Neural progenitor cell (in vitro differentiated cells): ENCODE results near the gene RBM10. TPM values are rescaled to one million over a fixed set of nuclear protein-coding genes. Genes with fewer than 3 reads are reported as not detected.

Source experiments
- DNase-seq: peaks from one replicate; pipeline ENCODE4 v3.0.0-alpha.2; 2016; ENCODE audit warnings: low spot score
- H2AFZ ChIP-seq: fragments of 200-600 bp; sonication (generic); replicated peaks from 2 replicates; pipeline ENCODE4 v1.6.1; 2016; ENCODE audit warnings: antibody characterized with exemption
- H3F3A ChIP-seq: fragments of 200-600 bp; sonication (generic); 2 replicates; pipeline ENCODE4 v1.6.1; 2016; ENCODE audit warnings: antibody characterized with exemption, low read depth
- H3K27ac ChIP-seq: fragments of 200-600 bp; sonication (generic); 2 replicates; pipeline ENCODE4 v1.5.1; 2016; ENCODE audit warnings: mild to moderate bottlenecking
- H3K27me3 ChIP-seq: fragments of 200-600 bp; sonication (generic); 2 replicates; pipeline ENCODE4 v1.6.1; 2016; ENCODE audit warnings: mild to moderate bottlenecking, moderate library complexity
- H3K36me3 ChIP-seq: fragments of 200-600 bp; sonication (generic); 2 replicates; pipeline ENCODE4 v1.5.1; 2016
- H3K4me1 ChIP-seq: fragments of 200-600 bp; sonication (generic); 2 replicates; pipeline ENCODE4 v1.6.1; 2016; ENCODE audit warnings: mixed run types
- H3K4me2 ChIP-seq: fragments of 200-600 bp; sonication (generic); 2 replicates; pipeline ENCODE4 v1.6.1; 2016
- H3K4me3 ChIP-seq: fragments of 200-600 bp; sonication (generic); 2 replicates; pipeline ENCODE4 v1.5.1; 2016
- H3K79me2 ChIP-seq: fragments of 200-600 bp; sonication (generic); 2 replicates; pipeline ENCODE4 v1.6.1; 2016; ENCODE audit warnings: low read depth
- H3K9ac ChIP-seq: fragments of 200-600 bp; sonication (generic); 2 replicates; pipeline ENCODE4 v1.6.1; 2016
- H3K9me3 ChIP-seq: fragments of 200-600 bp; sonication (generic); 2 replicates; pipeline ENCODE4 v1.5.1; 2016; ENCODE audit warnings: low read depth
- H4K20me1 ChIP-seq: fragments of 200-600 bp; sonication (generic); 2 replicates; pipeline ENCODE4 v1.6.1; 2016; ENCODE audit warnings: low read depth
- H3K27ac Mint-ChIP-seq: 3 replicates; pipeline ENCODE4 v1.8.0; 2021; ENCODE audit warnings: mixed read lengths
- H3K27me3 Mint-ChIP-seq: 2 replicates; pipeline ENCODE4 v1.8.0; 2022; ENCODE audit warnings: low read depth, mild to moderate bottlenecking, inconsistent platforms, moderate library complexity, mixed read lengths; ENCODE audit not compliant: insufficient read depth
- H3K36me3 Mint-ChIP-seq: 3 replicates; pipeline ENCODE4 v1.8.0; 2021; ENCODE audit warnings: mixed read lengths
- H3K4me1 Mint-ChIP-seq: 3 replicates; pipeline ENCODE4 v1.8.0; 2021; ENCODE audit warnings: mixed read lengths
- H3K4me3 Mint-ChIP-seq: 3 replicates; pipeline ENCODE4 v1.8.0; 2021; ENCODE audit warnings: mild to moderate bottlenecking, moderate library complexity, mixed read lengths
- H3K9me3 Mint-ChIP-seq: 3 replicates; pipeline ENCODE4 v1.8.0; 2020; ENCODE audit warnings: mixed read lengths
- CTCF ChIP-seq: fragments of 200-600 bp; sonication (generic); IDR thresholded peaks from 2 replicates; pipeline ENCODE4 v1.5.1; 2017; ENCODE audit warnings: antibody characterized with exemption, mild to moderate bottlenecking
- EZH2 ChIP-seq: fragments of 200-600 bp; sonication (generic); IDR thresholded peaks from 2 replicates; pipeline ENCODE4 v1.6.1; 2017; ENCODE audit warnings: antibody characterized with exemption, mild to moderate bottlenecking, moderate library complexity
- EZH2phosphoT487 ChIP-seq: fragments of 200-600 bp; sonication (generic); IDR thresholded peaks from 2 replicates; pipeline ENCODE4 v1.6.1; 2017; ENCODE audit warnings: antibody characterized with exemption
- total RNA-seq: library from RNA; depleted of rRNA; stranded (reverse); fragments of >200 nt; gene quantifications from 2 replicates; pipeline ENCODE4 v1.2.3, GENCODE V29; 2015; ENCODE audit warnings: low replicate concordance

Gene RBM10
- total RNA-seq, 1 donor from 2014 or later: 26.5 TPM

GRCh38 chrX:47190445-47191269, 45.6 kb downstream of the RBM10 start:
- Histone ChIP-seq H2AFZ (peak overlapping the region; percentile 57), H3K79me2 (peaks cover 20% of the 10 kb centered on the region), H4K20me1 (peaks cover 17% of the 10 kb centered on the region), H3K9ac (no peak overlapping the region), H3F3A (peaks cover 19% of the 10 kb centered on the region), H3K27me3 (peaks cover 19% of the 10 kb centered on the region), H3K9me3 (no peaks in the 10 kb centered on the region), H3K4me2 (peak overlapping the region; percentile 76), H3K4me1 (peaks cover 15% of the 10 kb centered on the region), H3K4me3 (peak overlapping the region; percentile 47), H3K36me3 (no peaks in the 10 kb centered on the region), H3K27ac (no peak overlapping the region)
- Mint-ChIP-seq H3K4me1 (peaks cover 28% of the 10 kb centered on the region), H3K36me3 (peaks cover 13% of the 10 kb centered on the region), H3K9me3 (no peaks in the 10 kb centered on the region), H3K4me3 (peak overlapping the region; percentile 90), H3K27me3 (peaks cover 9% of the 10 kb centered on the region), H3K27ac (peak overlapping the region; percentile 87)
- DNase-seq: peak; percentile 97
- no peak for TF ChIP-seq CTCF
- TF ChIP-seq EZH2: no peak
- no peak for TF ChIP-seq EZH2phosphoT487

GRCh38 chrX:47191331-47191730, 46.3 kb downstream of the RBM10 start:
- Histone ChIP-seq H3K79me2 (peaks cover 27% of the 10 kb centered on the region), H4K20me1 (peaks cover 24% of the 10 kb centered on the region), H2AFZ (peak overlapping the region; percentile 57), H3K27ac (no peak overlapping the region), H3K36me3 (no peaks in the 10 kb centered on the region), H3K4me2 (peak overlapping the region; percentile 76), H3K4me1 (peaks cover 22% of the 10 kb centered on the region), H3K4me3 (peak overlapping the region; percentile 47), H3K9ac (no peak overlapping the region), H3F3A (peaks cover 19% of the 10 kb centered on the region), H3K27me3 (peaks cover 19% of the 10 kb centered on the region), H3K9me3 (no peaks in the 10 kb centered on the region)
- Mint-ChIP-seq H3K4me3 (peak overlapping the region; percentile 90), H3K27ac (no peak overlapping the region), H3K27me3 (peaks cover 9% of the 10 kb centered on the region), H3K9me3 (no peaks in the 10 kb centered on the region), H3K4me1 (peaks cover 35% of the 10 kb centered on the region), H3K36me3 (peaks cover 17% of the 10 kb centered on the region)
- peak; percentile 58 for DNase-seq
- TF ChIP-seq CTCF: no peak
- TF ChIP-seq EZH2phosphoT487: no peak
- no peak for TF ChIP-seq EZH2

DNA sequence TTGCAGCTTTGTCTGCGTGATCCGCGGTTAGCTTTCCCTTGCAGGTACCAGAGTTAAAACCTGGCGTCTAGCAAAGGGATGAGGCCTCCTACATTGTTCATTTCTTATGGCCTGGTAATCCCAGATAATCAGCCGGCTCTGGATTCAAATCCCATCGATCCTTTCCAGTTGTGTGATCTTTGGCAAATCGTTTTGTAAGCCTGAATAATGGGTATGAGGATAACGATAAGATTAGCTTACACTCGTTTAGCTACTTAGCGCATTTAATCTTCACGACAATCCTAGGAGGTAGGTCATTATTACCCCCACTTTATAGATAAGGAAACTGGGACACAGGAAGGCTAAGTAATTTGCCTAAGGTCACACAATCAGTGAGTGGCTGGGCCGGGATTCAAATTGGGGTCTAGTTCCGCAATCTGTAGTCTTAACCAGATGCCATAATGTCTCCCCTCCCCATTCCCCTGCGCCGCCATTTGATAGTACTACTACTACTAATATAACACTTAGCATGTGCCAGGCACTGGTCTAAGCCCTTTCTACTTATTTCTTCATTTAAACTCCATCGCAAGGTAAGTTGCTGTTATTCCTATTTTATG, 46.9 kb downstream of the RBM10 start:
- no peak for DNase-seq
- Histone ChIP-seq H3K9me3 (no peaks in the 10 kb centered on the region), H3K79me2 (peaks cover 33% of the 10 kb centered on the region), H3K4me3 (peak overlapping the region; percentile 47), H3K27me3 (peaks cover 19% of the 10 kb centered on the region), H3K27ac (no peak overlapping the region), H4K20me1 (peaks cover 29% of the 10 kb centered on the region), H3K9ac (no peak overlapping the region), H3K36me3 (no peaks in the 10 kb centered on the region), H2AFZ (peak overlapping the region; percentile 57), H3K4me1 (peaks cover 28% of the 10 kb centered on the region), H3K4me2 (peak overlapping the region; percentile 76), H3F3A (peaks cover 19% of the 10 kb centered on the region)
- TF ChIP-seq EZH2phosphoT487 (no peak), CTCF (no peak), EZH2 (no peak)
- H3K4me1 Mint-ChIP-seq: peaks cover 41% of the 10 kb centered on the region
- no peaks in the 10 kb centered on the region for H3K9me3 Mint-ChIP-seq
- H3K27me3 Mint-ChIP-seq: peaks cover 9% of the 10 kb centered on the region
- H3K36me3 Mint-ChIP-seq: peaks cover 17% of the 10 kb centered on the region
- peak overlapping the region; percentile 90 for H3K4me3 Mint-ChIP-seq
- no peak overlapping the region for H3K27ac Mint-ChIP-seq
